ENCODE results near the gene TMEM198.

Gene TMEM198

DNA sequence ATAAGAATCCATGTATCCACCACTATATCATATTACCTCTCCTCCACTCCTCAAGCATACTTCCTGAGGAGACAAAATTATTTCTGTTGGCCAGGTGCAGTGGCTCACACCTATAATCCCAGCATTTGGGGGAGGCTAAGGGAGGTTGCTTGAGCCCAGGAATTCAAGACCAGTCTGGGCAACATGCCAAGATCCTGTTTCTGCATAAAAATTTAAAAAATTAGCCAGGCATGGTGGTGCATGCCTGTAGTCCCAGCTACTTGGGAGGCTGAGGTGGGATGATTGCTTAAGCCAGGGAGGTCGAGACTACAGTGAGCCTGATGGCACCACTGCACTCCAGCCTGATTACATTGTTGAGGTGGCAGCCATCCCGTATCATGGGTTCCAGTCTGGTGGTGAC is 37.5 kb downstream of the TMEM198 start:
- no peak for DNase-seq (ENCODE audit: low spot score)

GRCh38 chr2:219591091-219591490 is 47.3 kb downstream of the TMEM198 start:
- no peak for DNase-seq (ENCODE audit: low spot score)

DNA sequence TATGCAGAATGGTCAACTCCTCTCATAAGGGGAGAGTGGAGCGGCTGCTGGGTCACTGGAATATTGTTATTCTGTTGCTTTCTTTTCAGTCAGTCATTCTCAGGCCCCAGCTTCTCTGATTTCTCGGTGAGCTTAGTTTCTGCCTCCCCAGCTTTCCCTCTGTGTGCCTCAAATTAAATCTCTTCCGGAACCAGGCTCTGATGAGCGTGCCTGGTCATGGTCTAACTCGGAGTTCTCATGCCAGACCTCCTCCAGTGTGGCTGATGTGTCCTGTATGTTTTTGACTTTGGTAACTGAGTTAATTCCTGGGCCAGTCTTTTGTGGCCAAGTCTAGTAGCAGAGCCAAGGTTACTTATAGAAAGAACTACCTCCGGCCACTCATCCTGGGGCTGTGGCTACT is 48.9 kb downstream of the TMEM198 start:
- DNase-seq (ENCODE audit: low spot score) = no peak

DNA sequence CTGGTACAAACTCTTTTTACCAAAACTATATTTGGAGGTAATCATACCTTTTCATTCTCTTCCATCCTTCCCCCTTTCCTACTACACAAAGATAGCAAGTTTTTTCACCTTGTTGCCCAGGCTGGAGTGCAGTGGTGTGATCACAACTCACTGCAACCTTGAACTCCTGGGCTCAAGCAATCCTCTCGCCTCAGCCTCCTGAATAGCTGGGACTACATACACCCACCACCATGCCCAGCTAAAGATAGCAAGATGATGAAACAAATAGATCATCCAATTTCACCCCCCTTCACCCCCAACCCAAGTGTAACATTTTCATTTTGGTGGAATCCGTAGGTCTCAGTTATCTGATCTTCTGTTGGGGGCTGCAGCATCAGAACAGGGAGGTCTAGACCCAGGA is 49.3 kb downstream of the TMEM198 start:
- no peak for DNase-seq (ENCODE audit: low spot score)

DNA sequence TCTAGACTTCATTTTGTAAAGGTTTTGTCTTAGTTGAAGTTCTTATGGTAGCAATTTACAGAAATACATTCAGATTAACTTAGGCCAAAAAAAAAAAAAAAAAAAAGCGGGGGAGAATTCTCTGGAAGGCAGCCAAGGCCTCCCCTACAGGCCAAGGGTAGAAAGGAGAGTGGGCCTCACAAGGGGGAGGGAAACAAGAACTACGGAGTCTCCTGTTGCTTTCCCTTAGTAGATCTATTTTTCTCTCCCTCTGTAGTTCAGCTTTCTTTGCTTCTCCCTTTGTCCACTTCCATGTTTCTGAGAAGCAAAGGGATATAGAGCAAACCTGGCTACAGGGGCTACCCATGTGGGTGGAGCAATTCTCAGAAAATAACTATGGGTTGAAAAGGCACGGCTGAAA is 51.4 kb downstream of the TMEM198 start:
- DNase-seq (ENCODE audit: low spot score) = no peak

GRCh38 chr2:219596954-219597551 is 53.2 kb downstream of the TMEM198 start:
- DNase-seq (ENCODE audit: low spot score) = no peak

DNA sequence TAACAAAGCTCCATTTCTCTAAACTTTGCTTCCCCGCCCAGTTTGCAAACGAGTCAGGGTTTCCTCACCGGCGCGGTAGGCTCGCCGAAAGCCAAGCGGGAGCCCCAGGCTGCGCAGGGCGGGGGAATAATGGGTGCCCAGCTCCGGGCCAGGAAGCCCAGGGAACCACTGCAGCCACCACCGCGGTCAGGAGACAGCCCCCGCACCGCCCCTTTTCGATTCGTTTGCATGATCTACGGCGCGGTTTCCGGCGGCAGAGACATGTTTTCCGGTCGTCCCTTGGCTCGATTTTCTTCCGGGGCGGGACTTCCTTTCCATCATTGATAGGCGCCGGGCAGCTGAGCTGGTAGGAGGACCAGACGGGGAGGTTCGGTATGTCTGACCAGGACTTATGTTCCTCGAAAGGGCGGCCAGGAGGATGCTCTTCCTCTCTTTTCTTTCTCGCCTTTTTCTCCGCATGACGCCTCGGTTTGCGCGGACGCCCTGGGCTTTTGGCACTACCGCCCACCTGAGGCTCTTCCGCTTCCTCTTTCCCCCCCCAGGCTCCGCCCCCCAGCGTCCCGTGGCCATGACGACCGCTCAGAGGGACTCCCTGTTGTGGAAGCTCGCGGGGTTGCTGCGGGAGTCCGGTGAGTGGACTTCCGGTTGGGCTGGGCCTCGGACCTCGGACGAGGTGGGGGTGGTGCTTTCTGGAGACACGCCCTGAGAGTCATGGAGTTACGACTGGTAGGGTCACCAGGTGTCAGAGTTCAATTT is 53.9 kb downstream of the TMEM198 start, which contains the start of gene STK11IP:
Gene STK11IP, plus strand, starts transcription at position 306 of the 756 bp plus-strand sequence. Its CDS starts 263 bp downstream, at position 569.
- peak; percentile 97 for DNase-seq (ENCODE audit: low spot score)

DNA sequence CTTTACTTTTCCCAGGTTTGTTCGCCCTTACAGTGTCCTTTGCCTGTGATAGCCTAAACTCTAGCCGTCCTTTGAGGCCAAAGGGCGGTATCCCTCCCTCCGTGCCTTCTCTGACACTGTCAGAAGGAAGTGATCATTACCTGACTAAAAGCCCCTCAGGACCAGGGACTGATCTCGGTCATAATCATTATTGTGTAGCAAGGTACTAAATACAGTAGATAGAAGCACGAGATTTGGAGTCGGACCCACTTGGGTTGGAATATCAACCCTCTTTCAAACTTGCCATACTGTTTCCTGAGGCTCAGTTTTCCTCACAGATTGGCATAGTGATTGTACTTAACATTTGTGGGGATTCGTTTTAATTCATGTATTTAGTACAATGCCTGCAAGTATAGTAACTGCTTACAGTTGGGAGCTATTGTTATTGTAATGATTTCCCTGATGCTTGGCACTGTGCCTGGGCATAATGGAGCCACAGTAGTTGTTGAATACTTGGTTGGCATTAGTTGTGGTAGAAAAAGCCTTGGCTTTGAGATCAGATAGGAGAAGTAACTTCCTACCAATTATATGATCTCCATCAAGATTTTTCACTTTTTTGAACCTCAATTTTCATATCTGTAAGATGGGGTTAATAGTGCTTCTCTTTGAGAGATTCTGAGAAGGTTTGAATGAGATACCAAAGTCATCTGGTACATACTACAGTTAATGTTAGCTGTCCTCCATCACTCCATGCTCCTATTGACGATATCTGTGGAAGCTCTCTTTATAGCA is 54.7 kb downstream of the TMEM198 start:
- DNase-seq (ENCODE audit: low spot score) = no peak

Measured in left forelimb (tissue), 1 donor.